HepG2 (cell line): Measurements from ENCODE around the gene ZNF792. TPM values are rescaled to one million over a fixed set of nuclear protein-coding genes. Genes with fewer than 3 reads are reported as not detected.

Experiments
- ATAC-seq: fragments of 200-7000 bp; cut with Tn5 transposase; 3 replicates; pipeline ENCODE4 v1.9.1; 2020; ENCODE audit warnings: mild to moderate bottlenecking, moderate library complexity
- BruUV-seq: library from RNA; stranded (reverse); fragments of 400-500 nt; replicated peaks from 2 replicates; lab custom pipeline; 2021; lab: Mats Ljungman, UMichigan
- CTCF ChIA-PET: fragments of 300-600 bp; formaldehyde crosslinking; extraction: SDS; loops from one replicate; lab custom pipeline; 2021; ENCODE audit warnings: low total read pairs, inconsistent platforms, low intra/inter-chr PET ratio; lab: Yijun Ruan, JAX
- POLR2A ChIA-PET: fragments of 350-600 bp; sonication (Branson Sonifier 250); formaldehyde crosslinking; loops from one replicate; lab custom pipeline; 2020; ENCODE audit warnings: antibody characterized with exemption, inconsistent platforms; lab: Yijun Ruan, JAX
- DNase-seq: peaks from one replicate; pipeline ENCODE4 v3.0.0-alpha.2; 2015; ENCODE audit warnings: low spot score
- FAIRE-seq: peaks from 3 replicates; lab custom pipeline; 2011; peaks lifted over from hg19 to GRCh38; lab: Jason Lieb, UNC
- H2AFZ ChIP-seq: one replicate; pipeline ENCODE4 v1.6.1; 2011; ENCODE audit warnings: low read length, inconsistent platforms
- H3K27ac ChIP-seq: fragments of 300-600 bp; 3 replicates; pipeline ENCODE4 v1.8.0; 2011; ENCODE audit warnings: mixed run types, mild to moderate bottlenecking, mixed read lengths, low read length, inconsistent platforms; ENCODE audit not compliant: insufficient read depth; ENCODE audit errors: extremely low read length
- H3K27me3 ChIP-seq, 2 experiments: fragments of 200-600 bp in 1 of 2; 2 replicates in 1 of 2; 3 replicates in 1 of 2; pipeline versions ENCODE4 v1.6.0 to v1.8.0; 2011; ENCODE audit warnings: low read length in 2 of 2, mild to moderate bottlenecking in 2 of 2, moderate library complexity in 2 of 2, inconsistent platforms in 1 of 2; ENCODE audit not compliant: insufficient read depth in 2 of 2, control insufficient read depth in 1 of 2
- H3K36me3 ChIP-seq, 2 experiments: fragments of 200-600 bp in 1 of 2; replicated peaks in 1 of 2; 2 replicates in 1 of 2; 3 replicates in 1 of 2; pipeline versions ENCODE4 v1.5.1 to v1.8.0; 2011; ENCODE audit warnings: low read length in 2 of 2, inconsistent platforms in 1 of 2; ENCODE audit not compliant: insufficient read depth in 2 of 2, control insufficient read depth in 1 of 2
- H3K4me1 ChIP-seq: 2 replicates; pipeline ENCODE4 v1.5.1; 2012; ENCODE audit warnings: low read length, inconsistent platforms; ENCODE audit not compliant: insufficient read depth
- H3K4me2 ChIP-seq: 2 replicates; pipeline ENCODE4 v1.6.0; 2011; ENCODE audit warnings: low read depth, low read length, inconsistent platforms
- H3K4me3 ChIP-seq, 3 experiments: fragments of 200-600 bp in 1 of 3; sonication (generic), shearing (Covaris generic) in 1 of 3; replicated peaks in 1 of 3; 2 replicates each; pipeline ENCODE4 v1.5.1; 2011 to 2016; ENCODE audit warnings: low read length in 3 of 3, inconsistent platforms in 2 of 3, low read depth in 2 of 3, mild to moderate bottlenecking in 2 of 3, control low read depth in 1 of 3, mixed read lengths in 1 of 3; ENCODE audit not compliant: insufficient read depth in 1 of 3
- H3K79me2 ChIP-seq: one replicate; pipeline ENCODE4 v1.6.1; 2011; ENCODE audit warnings: low read length, inconsistent platforms; ENCODE audit not compliant: insufficient read depth
- H3K9ac ChIP-seq: 2 replicates; pipeline ENCODE4 v1.6.0; 2011; ENCODE audit warnings: mild to moderate bottlenecking, low read depth, low read length, inconsistent platforms; ENCODE audit not compliant: insufficient read depth
- H3K9me3 ChIP-seq: 2 replicates; pipeline ENCODE4 v1.5.1; 2012; ENCODE audit warnings: mild to moderate bottlenecking, low read length
- H4K20me1 ChIP-seq: 2 replicates; pipeline ENCODE4 v1.6.0; 2011; ENCODE audit warnings: inconsistent platforms, mild to moderate bottlenecking, low read length, moderate library complexity; ENCODE audit not compliant: insufficient read depth
- HNF4G ChIP-seq, 2 experiments: sonication (generic) in 1 of 2; formaldehyde crosslinking in 1 of 2; IDR thresholded peaks; 2 replicates each; pipeline versions ENCODE4 v1.4.0 to v1.6.1; 2011 to 2020; ENCODE audit warnings: borderline replicate concordance in 2 of 2, low read depth in 2 of 2, mild to moderate bottlenecking in 2 of 2, low read length in 1 of 2, missing genetic modification reagents in 1 of 2, moderate library complexity in 1 of 2
- MYC ChIP-seq: sonication (generic); formaldehyde crosslinking; IDR thresholded peaks from 2 replicates; pipeline ENCODE4 v1.9.0; 2021; ENCODE audit warnings: missing genetic modification reagents, borderline replicate concordance
- NR2F1 ChIP-seq, 2 experiments: fragments of 450-650 bp in 1 of 2; formaldehyde crosslinking in 1 of 2; IDR thresholded peaks; 2 replicates each; pipeline versions ENCODE4 v1.5.0 to v1.6.1; 2016 to 2020; ENCODE audit warnings: mild to moderate bottlenecking in 1 of 2, missing compliant biosample characterization in 1 of 2, missing genetic modification reagents in 1 of 2, moderate library complexity in 1 of 2
- RAD21 ChIP-seq: fragments of 450-650 bp; formaldehyde crosslinking; IDR thresholded peaks from 2 replicates; pipeline ENCODE4 v1.5.0; 2020; ENCODE audit warnings: mild to moderate bottlenecking
- SSRP1 ChIP-seq: IDR thresholded peaks from 2 replicates; pipeline ENCODE4 v1.6.1; 2016; ENCODE audit warnings: control low read depth
- TEAD3 ChIP-seq: optimal IDR thresholded peaks from 2 replicates; pipeline ENCODE3; 2016; ENCODE audit warnings: borderline replicate concordance
- ZNF101 ChIP-seq: sonication (generic); formaldehyde crosslinking; IDR thresholded peaks from 2 replicates; pipeline ENCODE4 v1.4.0; 2020; ENCODE audit warnings: mild to moderate bottlenecking, low read depth, missing genetic modification reagents, borderline replicate concordance
- ZNF260 ChIP-seq: sonication (generic); formaldehyde crosslinking; IDR thresholded peaks from 2 replicates; pipeline ENCODE4 v1.4.0; 2020; ENCODE audit warnings: missing genetic modification reagents, low read depth, mild to moderate bottlenecking, borderline replicate concordance
- ZNF3 ChIP-seq: IDR thresholded peaks from 2 replicates; pipeline ENCODE4 v1.7.0; 2017; ENCODE audit warnings: inconsistent platforms
- ZNF34 ChIP-seq: sonication (generic); formaldehyde crosslinking; IDR thresholded peaks from 2 replicates; pipeline ENCODE4 v1.4.0; 2020; ENCODE audit warnings: mild to moderate bottlenecking, missing genetic modification reagents, borderline replicate concordance
- WGBS: methylation state at CpG from one replicate; pipeline ENCODE4 v1.1.6; 2017; ENCODE audit warnings: low lambda C conversion rate; 5-methylcytosine and 5-hydroxymethylcytosine counted together
- in situ Hi-C: cut with HindIII; loops from 2 replicates; pipeline ENCODE4 v1.10.0; 2017; ENCODE audit warnings: low pct_unique_long_range_greater_than_20kb; ENCODE audit not compliant: extremely low pct_ligation_motif_present
- intact Hi-C: fragments of 100-400 bp; cut with micrococcal nuclease; formaldehyde crosslinking; loops from one replicate; pipeline ENCODE4 v1.10.0; 2022; ENCODE audit not compliant: unreplicated experiment
- polyA plus RNA-seq, 8 experiments: library from polyadenylated mRNA; depleted of rRNA in 3 of 8; stranded (reverse) in 7 of 8; unstranded in 1 of 8; fragments of >200 nt; fragmentation: Illumina TruSeq in 4 of 8; extraction: Trizol in 4 of 8; gene quantifications; 2 replicates each; pipeline versions ENCODE4 v1.2.1 to v1.2.3, GENCODE V29; 2011 to 2016; ENCODE audit warnings: low read depth in 4 of 8, missing spikeins in 1 of 8, mixed read lengths in 1 of 8; ENCODE audit not compliant: insufficient read depth in 1 of 8
- total RNA-seq, 5 experiments: library from RNA; depleted of rRNA; stranded (reverse); fragments of >200 nt; fragmentation: Illumina TruSeq; extraction: Trizol; gene quantifications; 2 replicates each; pipeline ENCODE4 v1.2.3, GENCODE V29; 2016; ENCODE audit warnings: low read depth in 1 of 5
- TF ChIP-seq, protein P1 (sequence below): sonication (generic); formaldehyde crosslinking; IDR thresholded peaks from 2 replicates; pipeline ENCODE4 v1.5.0; 2020; ENCODE audit warnings: mild to moderate bottlenecking, missing genetic modification reagents
- TF ChIP-seq, protein P2 (sequence below): sonication (generic); formaldehyde crosslinking; IDR thresholded peaks from 2 replicates; pipeline ENCODE4 v1.5.1; 2020; ENCODE audit warnings: missing genetic modification reagents, mild to moderate bottlenecking, borderline replicate concordance
- TF ChIP-seq, protein P3 (sequence below), 2 experiments: fragments of 450-650 bp in 1 of 2; sonication (generic) in 1 of 2; formaldehyde crosslinking; IDR thresholded peaks; 2 replicates each; pipeline versions ENCODE4 v1.5.0 to v1.8.0; 2020 to 2022; ENCODE audit warnings: mild to moderate bottlenecking in 1 of 2, missing genetic modification reagents in 1 of 2
- TF ChIP-seq, protein P4 (sequence below): sonication (generic); formaldehyde crosslinking; IDR thresholded peaks from 2 replicates; pipeline ENCODE4 v1.9.0; 2021; ENCODE audit warnings: missing genetic modification reagents, borderline replicate concordance

The ZNF792 gene
- total and polyA plus RNA-seq, 2 of the 13 experiments (the other 11 are each of a cell fraction or from before 2014, with no cell fraction given): 5.5 to 11.5 TPM

DNA sequence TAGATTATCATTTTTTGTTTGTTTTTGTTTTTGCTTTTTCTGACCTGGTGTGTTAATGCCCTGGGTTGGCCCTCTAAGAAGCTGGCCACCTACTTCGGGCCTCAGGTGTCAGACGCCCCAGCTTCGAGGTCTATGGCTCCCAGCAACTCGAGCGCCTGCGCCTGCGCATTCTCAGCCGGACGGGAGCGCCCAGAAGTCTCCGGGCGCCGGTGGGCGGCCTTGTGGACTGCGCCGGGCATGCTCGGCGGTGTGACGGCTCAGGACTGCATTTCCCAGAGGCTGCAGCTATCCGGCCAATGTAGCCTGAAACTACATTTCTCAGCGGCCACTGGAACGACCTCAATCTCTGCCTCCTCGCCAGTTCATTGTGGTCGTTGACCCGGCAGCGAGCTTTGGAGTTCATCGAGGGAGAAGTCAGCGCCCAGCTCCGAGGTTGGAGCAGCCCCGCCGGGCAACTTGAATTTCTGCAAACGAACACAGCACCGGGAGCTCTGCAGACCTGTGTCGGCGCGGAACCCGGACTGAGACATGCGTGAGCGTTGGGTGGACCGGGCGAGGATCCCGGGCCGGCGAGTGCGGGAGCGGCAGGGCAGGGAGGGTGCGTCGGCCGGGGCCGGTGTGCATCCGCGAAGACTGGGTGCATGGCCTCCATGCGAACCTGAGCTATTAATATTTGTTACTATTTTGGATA, 37.2 kb downstream of the ZNF792 start, which contains the start of gene ZNF30 (continued):
- TF ChIP-seq NR2F1 (CRISPR knock-in tag; IDR thresholded peaks at IDR 0.05) (no peak), ZNF3 (CRISPR knock-in tag) (no peak)
- TF ChIP-seq, protein P1, sequence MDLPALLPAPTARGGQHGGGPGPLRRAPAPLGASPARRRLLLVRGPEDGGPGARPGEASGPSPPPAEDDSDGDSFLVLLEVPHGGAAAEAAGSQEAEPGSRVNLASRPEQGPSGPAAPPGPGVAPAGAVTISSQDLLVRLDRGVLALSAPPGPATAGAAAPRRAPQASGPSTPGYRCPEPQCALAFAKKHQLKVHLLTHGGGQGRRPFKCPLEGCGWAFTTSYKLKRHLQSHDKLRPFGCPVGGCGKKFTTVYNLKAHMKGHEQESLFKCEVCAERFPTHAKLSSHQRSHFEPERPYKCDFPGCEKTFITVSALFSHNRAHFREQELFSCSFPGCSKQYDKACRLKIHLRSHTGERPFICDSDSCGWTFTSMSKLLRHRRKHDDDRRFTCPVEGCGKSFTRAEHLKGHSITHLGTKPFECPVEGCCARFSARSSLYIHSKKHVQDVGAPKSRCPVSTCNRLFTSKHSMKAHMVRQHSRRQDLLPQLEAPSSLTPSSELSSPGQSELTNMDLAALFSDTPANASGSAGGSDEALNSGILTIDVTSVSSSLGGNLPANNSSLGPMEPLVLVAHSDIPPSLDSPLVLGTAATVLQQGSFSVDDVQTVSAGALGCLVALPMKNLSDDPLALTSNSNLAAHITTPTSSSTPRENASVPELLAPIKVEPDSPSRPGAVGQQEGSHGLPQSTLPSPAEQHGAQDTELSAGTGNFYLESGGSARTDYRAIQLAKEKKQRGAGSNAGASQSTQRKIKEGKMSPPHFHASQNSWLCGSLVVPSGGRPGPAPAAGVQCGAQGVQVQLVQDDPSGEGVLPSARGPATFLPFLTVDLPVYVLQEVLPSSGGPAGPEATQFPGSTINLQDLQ (CRISPR knock-in tag): no peak
- TF ChIP-seq, all 625 proteins: peak for 259

DNA sequence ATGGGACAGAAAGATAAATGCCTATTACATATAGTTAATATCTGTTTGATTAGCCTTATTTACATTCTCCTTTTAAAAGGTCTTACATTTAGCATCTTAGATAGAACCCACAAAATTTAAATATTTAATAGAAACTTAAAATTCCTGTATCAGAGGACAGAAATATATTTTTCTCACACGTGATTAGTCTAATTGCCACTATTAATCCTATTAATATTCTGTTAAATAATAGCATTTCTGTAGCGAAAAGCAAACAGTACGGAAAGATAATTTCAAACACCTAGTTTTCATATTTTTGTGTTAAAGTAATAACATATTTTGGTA, 37.7 kb downstream of the ZNF792 start:
- FAIRE-seq (no peak), DNase-seq (no peak), ATAC-seq (no peak)
- Histone ChIP-seq H3K9ac (peak overlapping the region; percentile 35; the same call in 1 of the 2 replicates), H3K4me2 (peak overlapping the region; percentile 83), H3K36me3 (no peaks in the 10 kb centered on the region), H3K9me3 (no peaks in the 10 kb centered on the region), H3K27ac (no peak overlapping the region), H3K4me3 (peak overlapping the region in 2 of 3 experiments; percentile 65 to 77; a peak in 3 of 6 replicates), H2AFZ (peak overlapping the region; percentile 20), H4K20me1 (no peaks in the 10 kb centered on the region), H3K27me3 (no peaks in the 10 kb centered on the region), H3K4me1 (peaks cover 15% of the 10 kb centered on the region), H3K79me2 (no peaks in the 10 kb centered on the region)
- intact Hi-C loops: loop anchor here (1.0 kb wide), 1 partner anchor 193 kb away; no protein-coding TSS in a partner anchor
- ChIA-PET POLR2A (interaction anchor here (0.6 to 1.8 kb wide), 4 partner anchors 37 to 193 kb away, joined by 3 to 10 read pairs (median 5); partner anchors contain the start of gene ZNF181), CTCF (no interaction called here)
- 42% methylated on average over 3 of the region's 3 CpGs for WGBS
- in situ Hi-C loops: no loop called here
- BruUV-seq: no TSS peak
- TF ChIP-seq RAD21 (CRISPR knock-in tag): no peak
- no peak for TF ChIP-seq ZNF260 (CRISPR knock-in tag)
- TF ChIP-seq HNF4G (IDR thresholded peaks at IDR 0.05; ENCODE audit: borderline replicate concordance, low read depth, low read length): no peak
- no peak for TF ChIP-seq HNF4G (CRISPR knock-in tag; IDR thresholded peaks at IDR 0.05; ENCODE audit: borderline replicate concordance, low read depth)
- TF ChIP-seq SSRP1 (CRISPR knock-in tag): no peak
- TF ChIP-seq ZNF101: no peak
- TF ChIP-seq ZNF34 (CRISPR knock-in tag): no peak
- TF ChIP-seq, protein P2, sequence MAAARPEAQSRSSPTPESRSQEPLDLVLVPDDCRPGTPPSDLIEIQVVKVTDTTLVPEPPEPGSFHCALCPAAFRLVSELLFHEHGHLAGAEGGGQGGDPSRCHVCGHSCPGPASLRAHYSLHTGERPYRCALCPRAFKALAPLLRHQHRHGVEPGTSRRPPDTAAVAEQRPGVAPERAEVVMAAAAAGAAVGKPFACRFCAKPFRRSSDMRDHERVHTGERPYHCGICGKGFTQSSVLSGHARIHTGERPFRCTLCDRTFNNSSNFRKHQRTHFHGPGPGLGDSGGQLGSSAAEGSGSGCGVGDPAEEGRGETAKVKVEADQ (CRISPR knock-in tag): no peak
- no peak for TF ChIP-seq MYC (CRISPR knock-in tag)
- TF ChIP-seq, protein P3, sequence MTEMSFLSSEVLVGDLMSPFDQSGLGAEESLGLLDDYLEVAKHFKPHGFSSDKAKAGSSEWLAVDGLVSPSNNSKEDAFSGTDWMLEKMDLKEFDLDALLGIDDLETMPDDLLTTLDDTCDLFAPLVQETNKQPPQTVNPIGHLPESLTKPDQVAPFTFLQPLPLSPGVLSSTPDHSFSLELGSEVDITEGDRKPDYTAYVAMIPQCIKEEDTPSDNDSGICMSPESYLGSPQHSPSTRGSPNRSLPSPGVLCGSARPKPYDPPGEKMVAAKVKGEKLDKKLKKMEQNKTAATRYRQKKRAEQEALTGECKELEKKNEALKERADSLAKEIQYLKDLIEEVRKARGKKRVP (CRISPR knock-in tag; IDR thresholded peaks at IDR 0.05): no peak
- TF ChIP-seq, protein P4, sequence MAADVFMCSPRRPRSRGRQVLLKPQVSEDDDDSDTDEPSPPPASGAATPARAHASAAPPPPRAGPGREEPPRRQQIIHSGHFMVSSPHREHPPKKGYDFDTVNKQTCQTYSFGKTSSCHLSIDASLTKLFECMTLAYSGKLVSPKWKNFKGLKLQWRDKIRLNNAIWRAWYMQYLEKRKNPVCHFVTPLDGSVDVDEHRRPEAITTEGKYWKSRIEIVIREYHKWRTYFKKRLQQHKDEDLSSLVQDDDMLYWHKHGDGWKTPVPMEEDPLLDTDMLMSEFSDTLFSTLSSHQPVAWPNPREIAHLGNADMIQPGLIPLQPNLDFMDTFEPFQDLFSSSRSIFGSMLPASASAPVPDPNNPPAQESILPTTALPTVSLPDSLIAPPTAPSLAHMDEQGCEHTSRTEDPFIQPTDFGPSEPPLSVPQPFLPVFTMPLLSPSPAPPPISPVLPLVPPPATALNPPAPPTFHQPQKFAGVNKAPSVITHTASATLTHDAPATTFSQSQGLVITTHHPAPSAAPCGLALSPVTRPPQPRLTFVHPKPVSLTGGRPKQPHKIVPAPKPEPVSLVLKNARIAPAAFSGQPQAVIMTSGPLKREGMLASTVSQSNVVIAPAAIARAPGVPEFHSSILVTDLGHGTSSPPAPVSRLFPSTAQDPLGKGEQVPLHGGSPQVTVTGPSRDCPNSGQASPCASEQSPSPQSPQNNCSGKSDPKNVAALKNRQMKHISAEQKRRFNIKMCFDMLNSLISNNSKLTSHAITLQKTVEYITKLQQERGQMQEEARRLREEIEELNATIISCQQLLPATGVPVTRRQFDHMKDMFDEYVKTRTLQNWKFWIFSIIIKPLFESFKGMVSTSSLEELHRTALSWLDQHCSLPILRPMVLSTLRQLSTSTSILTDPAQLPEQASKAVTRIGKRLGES (CRISPR knock-in tag): no peak
- no peak for TF ChIP-seq TEAD3 (CRISPR knock-in tag)
